Measurements from ENCODE around the gene OPA1.

DNA sequence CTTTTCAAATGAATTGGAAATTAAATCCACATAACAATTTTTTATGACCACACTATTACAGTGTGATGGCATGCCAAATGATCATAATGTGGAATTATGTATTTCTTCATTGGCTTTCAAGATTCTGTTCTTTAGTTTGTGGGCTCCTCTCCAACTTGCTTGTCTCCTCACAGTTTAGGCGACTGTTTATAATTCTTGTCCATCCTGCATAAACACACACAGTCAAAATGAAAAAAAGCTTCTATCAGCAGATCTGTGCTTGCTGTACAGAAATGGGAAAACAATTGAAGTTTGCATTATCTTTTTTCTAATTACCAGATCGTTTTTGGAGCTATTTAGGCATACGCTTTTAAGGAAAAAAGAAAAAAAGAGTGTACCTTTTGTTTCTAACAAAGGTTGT, 37.0 kb downstream of the OPA1 start:
- TF ChIP-seq, protein P1, sequence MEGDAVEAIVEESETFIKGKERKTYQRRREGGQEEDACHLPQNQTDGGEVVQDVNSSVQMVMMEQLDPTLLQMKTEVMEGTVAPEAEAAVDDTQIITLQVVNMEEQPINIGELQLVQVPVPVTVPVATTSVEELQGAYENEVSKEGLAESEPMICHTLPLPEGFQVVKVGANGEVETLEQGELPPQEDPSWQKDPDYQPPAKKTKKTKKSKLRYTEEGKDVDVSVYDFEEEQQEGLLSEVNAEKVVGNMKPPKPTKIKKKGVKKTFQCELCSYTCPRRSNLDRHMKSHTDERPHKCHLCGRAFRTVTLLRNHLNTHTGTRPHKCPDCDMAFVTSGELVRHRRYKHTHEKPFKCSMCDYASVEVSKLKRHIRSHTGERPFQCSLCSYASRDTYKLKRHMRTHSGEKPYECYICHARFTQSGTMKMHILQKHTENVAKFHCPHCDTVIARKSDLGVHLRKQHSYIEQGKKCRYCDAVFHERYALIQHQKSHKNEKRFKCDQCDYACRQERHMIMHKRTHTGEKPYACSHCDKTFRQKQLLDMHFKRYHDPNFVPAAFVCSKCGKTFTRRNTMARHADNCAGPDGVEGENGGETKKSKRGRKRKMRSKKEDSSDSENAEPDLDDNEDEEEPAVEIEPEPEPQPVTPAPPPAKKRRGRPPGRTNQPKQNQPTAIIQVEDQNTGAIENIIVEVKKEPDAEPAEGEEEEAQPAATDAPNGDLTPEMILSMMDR (conservative IDR thresholded peaks at IDR 0.05; ENCODE audit: low read length) = no peak
- no peak for TF ChIP-seq EZH2phosphoT487 (IDR thresholded peaks at IDR 0.05; ENCODE audit: borderline replicate concordance, low read depth, low read length)
